ENCODE measurements around the gene IQSEC1. TPM values are rescaled to one million over a fixed set of nuclear protein-coding genes. Genes with fewer than 3 reads are reported as not detected.

Gene IQSEC1
- total and polyA plus RNA-seq, 9 of the 15 experiments (the other 6 are each of a cell fraction or from before 2014, with no cell fraction given) = 0.56 to 39.0 (median 6.8) TPM

DNA sequence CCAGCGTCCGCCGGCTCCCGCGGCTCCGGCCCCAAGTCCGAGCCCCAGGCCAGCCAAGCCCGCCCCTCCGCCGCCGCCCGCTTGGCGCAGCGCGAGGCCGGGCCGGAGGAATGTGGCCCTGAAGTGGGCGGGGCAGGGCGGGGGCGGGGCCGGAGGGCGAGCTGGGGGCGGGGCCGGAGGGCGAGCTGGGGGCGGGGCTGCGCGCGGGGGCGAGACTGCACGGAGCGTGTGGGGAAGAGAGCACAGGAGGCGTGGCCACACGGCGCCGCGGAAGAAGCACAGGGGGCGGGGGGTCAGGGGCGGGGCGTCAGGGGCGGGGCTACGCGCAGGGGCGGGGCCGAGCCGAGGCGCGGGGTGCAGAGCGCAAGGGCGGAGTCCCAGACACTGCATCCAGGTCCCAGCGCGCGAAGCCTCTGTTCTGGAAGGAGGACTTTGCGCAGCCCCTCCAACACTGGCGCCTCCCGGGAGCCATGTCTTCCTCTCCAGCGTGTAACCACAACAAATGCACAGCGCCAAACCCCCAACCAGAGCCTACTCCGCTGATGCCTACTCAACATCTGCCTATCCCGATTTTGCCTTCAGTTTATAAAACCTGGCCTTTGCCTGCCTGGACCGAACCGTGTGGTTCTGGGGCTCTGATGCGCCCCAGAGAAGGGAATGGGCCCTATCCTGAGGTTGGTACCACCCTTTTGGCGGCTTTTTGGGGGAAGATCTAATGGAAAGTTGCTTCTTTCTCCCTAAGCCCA, 105.5 kb downstream of the IQSEC1 start (continued):
- TF ChIP-seq CXXC5 (CRISPR knock-in tag; IDR thresholded peaks at IDR 0.05) (0 out of 2 replicates have a peak, but pooled peaks have one; percentile 61), MBD1 (CRISPR knock-in tag; IDR thresholded peaks at IDR 0.05) (no peak), SMAD3 (CRISPR knock-in tag; conservative IDR thresholded peaks at IDR 0.05) (no peak), HIVEP1 (CRISPR knock-in tag; IDR thresholded peaks at IDR 0.05) (0 out of 2 replicates have a peak, but pooled peaks have one; percentile 23), NEUROD1 (IDR thresholded peaks at IDR 0.05; ENCODE audit: borderline replicate concordance, low read depth, low read length, partially characterized antibody) (no peak), CC2D1A (IDR thresholded peaks at IDR 0.05) (no peak), SIN3A (IDR thresholded peaks at IDR 0.05; ENCODE audit: borderline replicate concordance in 2 of 2, control insufficient read depth in 1 of 2, low read depth in 2 of 2, low read length in 2 of 2) (peak in 1 of 2 experiments; percentile 37; a peak in 1 of 4 replicates), CHD7 (IDR thresholded peaks at IDR 0.05; ENCODE audit: low read depth, low read length) (no peak)
- TF ChIP-seq, protein P1, sequence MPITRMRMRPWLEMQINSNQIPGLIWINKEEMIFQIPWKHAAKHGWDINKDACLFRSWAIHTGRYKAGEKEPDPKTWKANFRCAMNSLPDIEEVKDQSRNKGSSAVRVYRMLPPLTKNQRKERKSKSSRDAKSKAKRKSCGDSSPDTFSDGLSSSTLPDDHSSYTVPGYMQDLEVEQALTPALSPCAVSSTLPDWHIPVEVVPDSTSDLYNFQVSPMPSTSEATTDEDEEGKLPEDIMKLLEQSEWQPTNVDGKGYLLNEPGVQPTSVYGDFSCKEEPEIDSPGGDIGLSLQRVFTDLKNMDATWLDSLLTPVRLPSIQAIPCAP (CRISPR knock-in tag; IDR thresholded peaks at IDR 0.05; ENCODE audit: borderline replicate concordance) = no peak
- TF ChIP-seq, protein P2, sequence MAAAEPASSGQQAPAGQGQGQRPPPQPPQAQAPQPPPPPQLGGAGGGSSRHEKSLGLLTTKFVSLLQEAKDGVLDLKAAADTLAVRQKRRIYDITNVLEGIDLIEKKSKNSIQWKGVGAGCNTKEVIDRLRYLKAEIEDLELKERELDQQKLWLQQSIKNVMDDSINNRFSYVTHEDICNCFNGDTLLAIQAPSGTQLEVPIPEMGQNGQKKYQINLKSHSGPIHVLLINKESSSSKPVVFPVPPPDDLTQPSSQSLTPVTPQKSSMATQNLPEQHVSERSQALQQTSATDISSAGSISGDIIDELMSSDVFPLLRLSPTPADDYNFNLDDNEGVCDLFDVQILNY (CRISPR knock-in tag; IDR thresholded peaks at IDR 0.05) = 0 out of 2 replicates have a peak, but pooled peaks have one; percentile 13
